ENCODE data around the gene BRMS1.
"Not testable (repeated sequence)": the region's sequence is repeated elsewhere in the genome, so short reads cannot be mapped to it uniquely, and the experiment has no call there.

Gene BRMS1

DNA sequence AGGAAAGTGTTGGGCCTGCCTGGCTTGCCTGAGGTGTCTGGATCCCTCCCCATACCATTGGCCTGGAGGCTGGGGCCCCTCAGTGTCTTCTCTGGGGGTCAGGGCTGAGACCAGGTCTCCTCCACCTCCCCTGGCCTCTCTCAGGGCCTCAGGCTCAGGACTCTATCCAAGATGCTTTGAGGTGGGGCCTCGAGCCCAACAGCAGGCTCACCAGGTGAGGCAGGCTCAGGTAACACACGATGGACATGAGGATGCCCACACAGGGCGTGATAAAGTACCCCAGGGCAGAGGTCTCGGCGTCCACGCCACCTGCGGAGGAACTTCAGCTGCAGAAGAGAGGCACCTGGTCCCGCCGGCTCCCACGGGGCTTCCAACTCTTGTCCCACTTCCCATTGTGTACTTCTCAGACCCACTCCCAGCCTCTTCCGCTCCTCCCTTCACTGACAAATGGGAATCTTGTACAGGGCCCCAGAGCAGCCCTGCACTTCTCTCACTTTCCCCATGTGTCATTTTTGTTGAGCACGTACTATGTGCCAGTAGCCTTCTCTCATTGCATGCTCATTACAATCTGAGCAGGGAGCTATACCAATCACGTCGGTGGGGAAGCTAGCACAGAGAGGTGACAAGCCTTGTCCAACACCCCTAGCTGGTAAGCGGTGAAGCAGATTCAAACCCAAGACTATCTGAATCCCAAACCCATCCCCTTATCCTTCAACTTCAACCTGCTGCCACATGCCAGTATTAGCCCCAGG is 22.8 kb upstream of the BRMS1 start:
- no peaks in the 10 kb centered on the region for H3K9me3 Mint-ChIP-seq
- ATAC-seq (no peak), DNase-seq (no peak)
- H3K4me1 Mint-ChIP-seq: peaks cover 17% of the 10 kb centered on the region
- no peak overlapping the region for H3K4me3 Mint-ChIP-seq
- H3K36me3 Mint-ChIP-seq (ENCODE audit: low read depth): peaks cover 14% of the 10 kb centered on the region
- H3K27ac Mint-ChIP-seq: no peak overlapping the region
- H3K27me3 Mint-ChIP-seq: no peaks in the 10 kb centered on the region

DNA sequence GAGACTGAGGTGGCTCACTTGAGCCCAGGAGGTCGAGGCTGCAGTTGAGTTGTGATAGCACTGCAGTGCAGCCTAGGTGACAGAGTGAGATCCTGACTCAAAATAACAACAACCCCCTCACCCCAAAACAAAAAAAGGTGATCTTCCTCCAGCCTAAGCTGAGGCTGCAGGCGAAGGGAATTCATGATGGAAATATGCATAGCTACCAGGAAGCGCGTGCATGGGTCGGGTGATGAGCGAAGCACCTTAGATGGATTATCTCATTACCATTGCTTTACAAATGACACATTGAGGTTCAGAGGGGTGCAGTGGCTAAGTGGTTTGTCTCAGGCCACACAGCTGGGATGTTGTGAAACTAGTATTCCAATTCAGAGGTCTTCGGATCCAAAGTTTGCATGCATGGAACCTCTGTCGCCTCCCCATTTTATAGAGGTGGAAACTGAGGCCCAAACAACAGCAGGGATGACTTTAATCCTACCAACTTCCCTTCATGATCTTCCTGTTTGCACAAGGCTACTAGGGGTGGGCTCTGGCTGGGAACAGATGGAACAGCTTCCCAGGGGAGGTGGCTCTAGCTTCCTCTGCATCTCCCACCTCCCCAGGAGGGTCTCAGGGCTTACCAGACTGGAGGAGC is 22.1 kb upstream of the BRMS1 start:
- no peaks in the 10 kb centered on the region for H3K27me3 Mint-ChIP-seq

DNA sequence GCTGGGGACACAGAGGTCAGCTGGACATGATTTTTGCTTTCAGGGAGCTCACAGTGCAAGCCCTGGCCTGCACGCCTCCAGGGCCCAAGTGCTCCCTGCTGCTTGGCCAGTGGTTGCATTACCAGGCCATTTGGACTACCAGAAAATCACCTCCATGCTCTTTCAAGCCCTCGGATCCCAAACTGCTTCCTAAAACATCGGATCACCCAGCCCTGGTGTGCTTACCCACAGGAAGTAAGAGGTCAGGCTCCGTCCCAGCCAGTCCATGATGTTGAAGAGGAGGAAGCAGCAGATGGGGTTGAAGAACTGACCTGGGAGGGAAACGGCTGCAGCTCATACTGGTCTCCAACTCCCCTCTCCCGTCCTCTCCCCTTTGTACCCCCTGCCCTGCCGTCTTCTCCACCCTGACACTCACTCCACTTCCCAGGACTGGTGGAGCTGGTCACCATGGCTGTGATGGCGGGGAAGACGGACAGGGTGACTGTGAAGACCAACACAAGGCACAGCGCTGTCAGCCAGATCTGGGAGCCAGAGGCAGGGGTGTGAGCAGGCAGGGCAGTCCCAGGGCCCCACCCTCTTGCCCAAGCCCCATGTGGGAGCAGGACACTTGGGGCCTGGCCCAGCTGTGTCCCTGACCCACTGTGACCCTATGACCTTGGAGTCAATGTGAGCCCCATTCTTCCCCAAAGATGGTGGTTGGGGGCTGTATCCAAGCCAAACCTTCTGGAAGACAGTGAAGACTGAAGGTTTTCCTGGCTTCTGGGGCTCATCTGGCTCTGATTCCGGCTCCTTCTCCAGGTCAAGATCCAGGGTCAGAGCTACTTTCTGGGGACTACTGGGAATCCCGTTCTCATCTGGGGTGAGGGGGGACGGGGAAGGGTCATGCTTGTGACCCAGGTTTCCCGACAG is 21.1 kb upstream of the BRMS1 start:
- Mint-ChIP-seq H3K4me3 (no peak overlapping the region), H3K9me3 (no peaks in the 10 kb centered on the region), H3K27ac (no peak overlapping the region), H3K4me1 (peaks cover 10% of the 10 kb centered on the region), H3K36me3 (ENCODE audit: low read depth) (peaks cover 16% of the 10 kb centered on the region), H3K27me3 (no peaks in the 10 kb centered on the region)
- ATAC-seq: no peak
- no peak for DNase-seq

More for the DNA sequence above, 22.1 kb upstream of the BRMS1 start:
- Mint-ChIP-seq H3K4me1 (peaks cover 11% of the 10 kb centered on the region), H3K4me3 (no peak overlapping the region), H3K36me3 (ENCODE audit: low read depth) (peaks cover 17% of the 10 kb centered on the region), H3K9me3 (no peaks in the 10 kb centered on the region), H3K27ac (no peak overlapping the region)
- no peak for ATAC-seq
- no peak for DNase-seq

DNA sequence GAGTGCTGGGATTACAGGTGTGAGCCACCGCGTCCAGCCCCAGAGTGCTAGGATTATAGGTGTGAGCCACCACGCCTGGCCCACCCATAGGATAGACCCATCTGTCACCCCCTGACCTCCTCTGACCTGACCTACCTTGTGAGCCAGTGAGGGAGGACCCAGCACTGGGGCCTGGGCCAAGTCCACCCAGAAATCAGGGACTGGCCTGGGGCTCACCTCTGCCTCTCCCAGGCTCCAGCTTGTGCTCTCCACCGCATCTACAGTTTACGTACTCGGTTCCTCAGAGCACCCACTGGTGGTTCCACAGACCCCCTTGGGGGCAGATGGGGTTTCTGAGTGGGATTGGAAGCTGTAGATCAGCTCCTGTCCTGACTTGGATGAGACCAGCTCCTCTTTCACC is 20.3 kb upstream of the BRMS1 start:
- H3K4me1 Mint-ChIP-seq: peaks cover 5% of the 10 kb centered on the region
- no peak for ATAC-seq
- no peak for DNase-seq
- no peak overlapping the region for H3K4me3 Mint-ChIP-seq
- no peaks in the 10 kb centered on the region for H3K27me3 Mint-ChIP-seq
- H3K27ac Mint-ChIP-seq: no peak overlapping the region
- H3K36me3 Mint-ChIP-seq (ENCODE audit: low read depth): peaks cover 14% of the 10 kb centered on the region
- no peaks in the 10 kb centered on the region for H3K9me3 Mint-ChIP-seq

DNA sequence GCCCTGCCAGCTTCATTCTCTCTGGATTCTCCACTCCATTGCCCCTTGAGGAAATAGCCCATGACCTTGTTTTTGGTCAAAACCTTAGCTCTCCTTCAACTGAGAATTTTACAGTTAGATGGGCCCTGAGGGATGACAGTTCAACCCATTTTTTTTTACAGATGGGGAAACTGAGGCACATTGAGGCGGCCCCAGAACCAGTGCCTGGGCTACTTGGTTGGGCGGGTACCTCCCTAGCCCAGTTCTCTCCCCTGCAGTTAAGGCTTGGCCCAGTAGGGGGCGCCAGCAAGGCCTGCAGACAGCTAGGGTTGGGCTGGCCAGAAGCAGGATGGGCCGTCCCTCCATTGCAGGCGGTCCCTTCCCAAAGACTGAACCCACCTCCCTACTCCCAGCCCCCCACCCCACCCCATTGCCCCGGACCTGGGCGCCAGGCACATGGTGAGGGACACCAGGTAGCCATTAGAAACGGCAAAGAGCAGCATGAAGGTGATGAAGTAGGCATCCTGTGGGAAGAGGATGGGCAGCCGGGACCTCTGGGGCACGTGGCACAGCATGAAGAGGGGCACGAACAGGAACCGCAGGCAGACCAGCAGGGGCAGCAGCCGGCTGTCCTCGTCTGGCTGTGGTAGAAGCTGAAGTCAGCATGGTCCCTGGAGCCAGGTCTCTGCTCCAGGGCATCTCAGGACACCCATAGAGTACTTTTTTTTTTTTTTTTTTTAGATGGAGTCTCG is 19.1 kb upstream of the BRMS1 start:
- no peak overlapping the region for H3K27ac Mint-ChIP-seq
- peaks cover 11% of the 10 kb centered on the region for H3K36me3 Mint-ChIP-seq (ENCODE audit: low read depth)
- ATAC-seq: peak; percentile 50
- no peaks in the 10 kb centered on the region for H3K27me3 Mint-ChIP-seq
- DNase-seq: peak; percentile 88
- H3K4me1 Mint-ChIP-seq: no peaks in the 10 kb centered on the region
- no peak overlapping the region for H3K4me3 Mint-ChIP-seq
- H3K9me3 Mint-ChIP-seq: no peaks in the 10 kb centered on the region

DNA sequence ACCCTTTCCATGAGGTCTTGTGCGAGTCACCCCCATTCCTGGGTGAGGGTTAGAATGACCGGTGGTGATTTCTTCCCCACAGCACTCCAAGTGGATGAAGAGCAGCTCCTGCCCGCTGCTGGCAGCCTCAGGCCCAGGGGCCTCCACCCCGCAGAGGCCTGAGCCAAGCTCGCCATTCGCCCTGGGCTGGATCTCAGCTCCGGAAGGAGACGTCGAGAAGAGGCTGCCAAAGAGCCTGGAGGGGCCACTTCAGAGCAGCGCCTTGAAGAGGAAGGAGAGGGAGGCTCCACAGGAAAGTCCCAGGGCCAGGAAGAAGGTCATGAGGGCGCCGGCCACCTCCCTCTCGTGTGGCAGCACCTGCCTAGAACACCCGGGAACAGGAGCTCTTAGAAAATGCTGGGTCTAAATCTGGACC is 18.3 kb upstream of the BRMS1 start:
- Mint-ChIP-seq H3K27me3 (no peaks in the 10 kb centered on the region), H3K36me3 (ENCODE audit: low read depth) (peaks cover 11% of the 10 kb centered on the region), H3K27ac (no peak overlapping the region), H3K9me3 (no peaks in the 10 kb centered on the region), H3K4me1 (no peaks in the 10 kb centered on the region), H3K4me3 (no peak overlapping the region)
- no peak for ATAC-seq
- no peak for DNase-seq

DNA sequence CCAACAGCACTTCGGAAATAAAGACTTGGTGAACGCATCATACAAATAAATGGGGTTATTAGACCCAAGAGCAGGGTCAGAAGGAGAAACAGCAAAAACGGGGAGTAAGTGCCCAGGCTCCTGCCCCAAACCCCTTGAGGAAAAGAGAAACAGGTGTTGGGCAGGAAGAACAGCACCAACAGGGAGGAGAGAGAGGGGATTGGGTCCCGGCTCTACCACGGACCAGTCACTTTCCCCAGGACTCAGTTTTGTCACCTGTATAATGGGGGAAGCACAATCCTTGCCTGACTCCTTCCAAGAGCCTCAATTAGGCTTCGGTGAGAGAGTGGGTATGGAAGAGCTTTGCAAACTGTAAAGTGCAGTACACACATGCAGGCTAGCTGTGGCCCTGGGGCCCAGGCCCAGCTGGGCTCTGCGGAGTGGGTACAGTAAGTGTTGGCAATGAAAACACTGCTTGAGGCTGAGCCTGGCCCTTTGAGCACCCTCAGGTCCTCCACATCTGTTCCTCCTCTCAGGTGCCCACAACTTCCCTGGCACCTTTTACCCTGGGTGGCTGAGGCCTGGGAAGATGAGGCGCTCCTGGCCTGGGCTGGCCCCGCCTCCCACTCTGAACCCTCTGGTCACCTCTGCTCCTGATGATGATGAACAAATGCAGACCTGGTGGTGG is 17.7 kb upstream of the BRMS1 start:
- H3K4me1 Mint-ChIP-seq: no peaks in the 10 kb centered on the region

DNA sequence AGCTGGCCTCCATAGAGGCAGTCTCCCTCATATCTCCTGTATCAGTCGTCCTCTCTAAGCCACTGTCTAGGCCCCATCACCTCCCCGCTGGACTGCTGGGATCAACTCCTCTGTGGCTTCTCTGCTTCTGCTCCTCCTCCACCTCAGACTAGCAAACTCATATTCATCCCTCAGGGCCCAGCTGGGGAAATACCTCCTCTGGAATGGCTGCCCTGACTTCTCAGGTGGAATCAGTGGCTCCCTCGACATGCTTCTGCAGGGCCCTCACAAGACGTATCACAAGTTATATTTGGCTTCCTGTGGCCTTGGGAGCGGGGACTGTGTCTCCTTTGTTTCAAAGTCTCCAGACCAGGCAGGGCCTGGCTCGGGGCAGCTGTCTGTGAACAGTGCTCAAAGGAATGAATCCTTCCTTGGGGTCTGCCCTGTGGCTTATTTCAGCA is 16.6 kb upstream of the BRMS1 start:
- peaks cover 6% of the 10 kb centered on the region for H3K36me3 Mint-ChIP-seq (ENCODE audit: low read depth)
- no peaks in the 10 kb centered on the region for H3K4me1 Mint-ChIP-seq
- no peaks in the 10 kb centered on the region for H3K27me3 Mint-ChIP-seq
- H3K4me3 Mint-ChIP-seq: no peak overlapping the region
- H3K9me3 Mint-ChIP-seq: no peaks in the 10 kb centered on the region
- ATAC-seq (no peak), DNase-seq (no peak)
- no peak overlapping the region for H3K27ac Mint-ChIP-seq

More for the DNA sequence above, 17.7 kb upstream of the BRMS1 start:
- Mint-ChIP-seq H3K4me3 (no peak overlapping the region), H3K36me3 (ENCODE audit: low read depth) (peaks cover 6% of the 10 kb centered on the region), H3K9me3 (no peaks in the 10 kb centered on the region), H3K27ac (no peak overlapping the region), H3K27me3 (no peaks in the 10 kb centered on the region)
- ATAC-seq (no peak), DNase-seq (no peak)

DNA sequence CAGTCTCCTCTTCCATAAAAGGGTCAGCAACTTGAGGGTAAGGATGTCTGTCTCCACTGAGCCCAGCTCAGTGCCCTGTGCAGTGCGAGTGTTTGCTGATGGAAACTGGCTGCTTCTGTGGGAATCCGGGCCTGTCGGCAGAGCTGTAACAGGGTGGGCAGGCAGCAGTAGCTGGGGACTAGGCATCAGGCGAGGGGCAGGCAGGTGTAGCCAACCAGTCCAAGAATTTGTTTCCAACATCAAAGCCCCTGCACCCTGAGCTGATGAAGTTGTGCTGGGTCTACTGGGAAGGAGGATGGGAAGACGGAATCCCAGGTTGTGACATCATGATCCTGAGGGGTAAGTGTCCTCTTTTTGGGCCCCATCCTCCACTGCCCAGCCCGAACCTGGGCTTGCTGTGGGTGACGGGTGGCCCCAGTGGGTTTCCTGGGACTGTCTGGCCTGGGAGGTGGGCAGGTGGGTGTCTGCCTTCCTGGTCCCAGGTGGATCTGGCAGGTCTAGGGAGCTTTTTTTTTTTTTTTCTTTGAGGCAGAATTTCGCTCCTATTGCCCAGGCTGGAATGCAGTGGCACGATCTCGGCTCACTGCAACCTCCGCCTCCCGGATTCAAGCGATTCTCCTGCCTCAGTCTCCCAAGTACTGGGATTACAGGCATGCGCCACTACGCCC is 15.6 kb upstream of the BRMS1 start:
- H3K4me1 Mint-ChIP-seq: no peaks in the 10 kb centered on the region
- no peak overlapping the region for H3K4me3 Mint-ChIP-seq
- H3K27me3 Mint-ChIP-seq: no peaks in the 10 kb centered on the region
- DNase-seq: no peak
- H3K36me3 Mint-ChIP-seq (ENCODE audit: low read depth): peaks cover 5% of the 10 kb centered on the region
- ATAC-seq: no peak
- H3K9me3 Mint-ChIP-seq: no peaks in the 10 kb centered on the region
- H3K27ac Mint-ChIP-seq: no peak overlapping the region

DNA sequence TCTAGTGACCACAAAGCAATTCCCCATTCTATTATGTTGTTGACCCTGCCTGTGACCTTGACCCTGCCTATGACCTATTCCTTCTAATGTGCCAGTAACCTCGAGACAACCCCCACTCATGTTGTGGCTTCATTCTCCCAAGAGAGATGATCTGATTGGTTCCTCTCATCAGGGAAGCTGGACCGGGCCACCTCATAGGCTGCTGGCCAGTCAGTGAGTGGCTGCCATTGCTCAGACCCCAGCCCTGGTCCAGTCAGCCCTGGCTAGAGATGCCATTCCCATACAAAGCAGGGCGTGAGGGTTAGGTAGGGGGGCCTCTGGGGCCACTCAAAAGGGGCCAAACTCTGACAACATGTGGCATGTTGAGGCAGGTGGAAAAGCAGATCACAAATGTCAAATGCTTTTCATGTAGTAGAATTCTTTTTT is 14.8 kb upstream of the BRMS1 start:
- Mint-ChIP-seq H3K9me3 (no peaks in the 10 kb centered on the region), H3K36me3 (ENCODE audit: low read depth) (peaks cover 3% of the 10 kb centered on the region), H3K4me1 (no peaks in the 10 kb centered on the region), H3K27ac (no peak overlapping the region), H3K4me3 (no peak overlapping the region), H3K27me3 (no peaks in the 10 kb centered on the region)
- no peak for ATAC-seq
- DNase-seq: no peak

DNA sequence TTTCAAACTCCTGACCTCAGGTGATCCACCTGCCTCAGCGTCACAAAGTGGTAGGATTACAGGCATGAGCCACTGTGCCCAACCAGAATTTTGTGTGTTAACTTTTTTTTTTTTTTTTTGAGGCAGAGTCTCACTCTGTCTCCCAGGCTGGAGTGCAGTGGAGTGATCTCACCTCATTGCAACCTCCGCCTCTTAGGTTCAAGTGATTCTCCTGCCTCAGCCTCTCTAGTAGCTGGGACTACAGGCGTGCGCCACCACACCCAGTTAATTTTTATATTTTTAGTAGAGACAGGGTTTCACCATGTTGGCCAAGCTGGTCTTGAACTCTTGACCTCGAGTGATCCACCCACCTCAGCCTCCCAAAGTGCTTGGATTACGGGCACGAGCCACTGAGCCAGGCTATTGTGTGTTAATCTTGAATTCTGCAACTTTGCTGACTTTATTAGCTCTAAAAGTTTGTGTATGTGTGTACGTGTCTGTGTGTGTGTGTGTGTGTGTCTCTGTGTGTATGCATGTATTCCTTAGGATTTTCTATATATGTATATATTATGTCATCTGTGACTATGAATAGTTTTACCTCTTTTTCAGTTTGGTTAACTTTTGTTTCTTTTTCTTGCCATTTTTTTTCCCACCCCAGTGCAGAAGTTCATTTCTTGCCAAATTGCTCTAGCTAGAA is 5.8 kb upstream of the BRMS1 start:
- H3K4me3 Mint-ChIP-seq; H3K9me3 Mint-ChIP-seq; H3K27me3 Mint-ChIP-seq; H3K27ac Mint-ChIP-seq; DNase-seq; H3K36me3 Mint-ChIP-seq (ENCODE audit: low read depth); ATAC-seq: not testable (repeated sequence)
- peaks cover 15% of the 10 kb centered on the region for H3K4me1 Mint-ChIP-seq

DNA sequence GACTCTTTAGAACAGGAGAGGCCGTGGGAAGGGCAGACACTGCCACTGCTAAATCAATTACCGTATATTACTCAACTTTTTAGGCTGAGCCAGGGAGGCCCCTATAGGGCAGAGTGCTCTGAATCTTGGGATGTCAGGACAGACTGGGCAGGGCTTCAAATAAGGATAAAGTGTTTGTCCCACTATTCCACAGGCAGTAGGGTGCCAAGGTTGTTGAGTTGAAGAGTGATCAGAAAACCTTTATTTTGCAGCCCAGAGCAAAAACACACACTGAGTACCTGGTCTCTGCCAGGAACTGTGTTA is 4.1 kb upstream of the BRMS1 start:
- Mint-ChIP-seq H3K4me3 (no peak overlapping the region), H3K27ac (no peak overlapping the region), H3K4me1 (peaks cover 32% of the 10 kb centered on the region), H3K36me3 (ENCODE audit: low read depth) (peaks cover 5% of the 10 kb centered on the region), H3K27me3 (peaks cover 3% of the 10 kb centered on the region), H3K9me3 (no peaks in the 10 kb centered on the region)
- ATAC-seq (no peak), DNase-seq (no peak)

Data from activated naive CD8-positive, alpha-beta T cell treated with anti-CD3 and anti-CD28 coated beads, Interleukin-2, amount 50 U/mL, for 24 hours (primary cell).